Activated naive CD4-positive, alpha-beta T cell treated with anti-CD3 and anti-CD28 coated beads, Interleukin-2, amount 50 U/mL, for 24 hours (primary cell): Measurements from ENCODE around the gene SV2B.
A peak's percentile ranks its signal among the peaks of the same experiment; 100 is the strongest.
"Not testable (repeated sequence)": the region's sequence is repeated elsewhere in the genome, so short reads cannot be mapped to it uniquely, and the experiment has no call there.

Source experiments
- H3K27ac Mint-ChIP-seq: one replicate; pipeline ENCODE4 v1.8.0; 2021; ENCODE audit warnings: mild to moderate bottlenecking, mixed read lengths
- H3K27me3 Mint-ChIP-seq: one replicate; pipeline ENCODE4 v1.8.0; 2021; ENCODE audit warnings: mixed read lengths
- H3K36me3 Mint-ChIP-seq: one replicate; pipeline ENCODE4 v1.8.0; 2021; ENCODE audit warnings: mixed read lengths
- H3K4me1 Mint-ChIP-seq: one replicate; pipeline ENCODE4 v1.8.0; 2021; ENCODE audit warnings: mixed read lengths
- H3K4me3 Mint-ChIP-seq: one replicate; pipeline ENCODE4 v1.8.0; 2021; ENCODE audit warnings: mild to moderate bottlenecking, mixed read lengths
- H3K9me3 Mint-ChIP-seq: one replicate; pipeline ENCODE4 v1.8.0; 2021; ENCODE audit warnings: mixed read lengths

SV2B gene

GRCh38 chr15:91077029-91077428 is 23.0 kb upstream of the SV2B start:
- Mint-ChIP-seq H3K36me3 (peaks cover 10% of the 10 kb centered on the region), H3K27me3 (peaks cover 18% of the 10 kb centered on the region), H3K9me3 (peaks cover 14% of the 10 kb centered on the region), H3K27ac (no peak overlapping the region), H3K4me1 (no peaks in the 10 kb centered on the region), H3K4me3 (no peak overlapping the region)

GRCh38 chr15:91093866-91094265 is 6.2 kb upstream of the SV2B start:
- H3K27ac Mint-ChIP-seq, H3K4me1 Mint-ChIP-seq, H3K36me3 Mint-ChIP-seq, H3K9me3 Mint-ChIP-seq, H3K4me3 Mint-ChIP-seq: not testable (repeated sequence)
- H3K27me3 Mint-ChIP-seq = peaks cover 29% of the 10 kb centered on the region

- Mint-ChIP-seq H3K4me3 (peak overlapping the region; percentile 8), H3K9me3 (no peaks in the 10 kb centered on the region), H3K4me1 (peaks cover 18% of the 10 kb centered on the region), H3K27me3 (peaks cover 40% of the 10 kb centered on the region), H3K36me3 (no peaks in the 10 kb centered on the region), H3K27ac (no peak overlapping the region)
Measured at GRCh38 chr15:91098451-91098850, 1.6 kb upstream of the SV2B start.

- no peak overlapping the region for H3K27ac Mint-ChIP-seq
- H3K9me3 Mint-ChIP-seq = no peaks in the 10 kb centered on the region
- peak overlapping the region; percentile 79 for H3K4me3 Mint-ChIP-seq
- peaks cover 44% of the 10 kb centered on the region for H3K27me3 Mint-ChIP-seq
- no peaks in the 10 kb centered on the region for H3K36me3 Mint-ChIP-seq
- peaks cover 18% of the 10 kb centered on the region for H3K4me1 Mint-ChIP-seq
Measured at GRCh38 chr15:91099616-91099994, 452 bp upstream of the SV2B start.

- Mint-ChIP-seq H3K9me3 (no peaks in the 10 kb centered on the region), H3K27ac (no peak overlapping the region), H3K4me1 (peaks cover 18% of the 10 kb centered on the region), H3K27me3 (peaks cover 54% of the 10 kb centered on the region), H3K36me3 (no peaks in the 10 kb centered on the region), H3K4me3 (peak overlapping the region; percentile 88)
Measured at GRCh38 chr15:91100814-91101607, 954 bp downstream of the SV2B start.

GRCh38 chr15:91101608-91101920 is 1.5 kb downstream of the SV2B start:
- no peaks in the 10 kb centered on the region for H3K9me3 Mint-ChIP-seq
- peaks cover 54% of the 10 kb centered on the region for H3K27me3 Mint-ChIP-seq
- no peaks in the 10 kb centered on the region for H3K36me3 Mint-ChIP-seq
- no peak overlapping the region for H3K4me3 Mint-ChIP-seq
- peaks cover 18% of the 10 kb centered on the region for H3K4me1 Mint-ChIP-seq
- no peak overlapping the region for H3K27ac Mint-ChIP-seq

- Mint-ChIP-seq H3K36me3 (no peaks in the 10 kb centered on the region), H3K9me3 (no peaks in the 10 kb centered on the region), H3K27ac (no peak overlapping the region), H3K4me1 (peaks cover 18% of the 10 kb centered on the region), H3K4me3 (no peak overlapping the region), H3K27me3 (peaks cover 50% of the 10 kb centered on the region)
Measured at GRCh38 chr15:91102546-91103330, 2.7 kb downstream of the SV2B start.

GRCh38 chr15:91104111-91104510 is 4.1 kb downstream of the SV2B start:
- no peaks in the 10 kb centered on the region for H3K36me3 Mint-ChIP-seq
- H3K27me3 Mint-ChIP-seq = peaks cover 46% of the 10 kb centered on the region
- H3K4me3 Mint-ChIP-seq = no peak overlapping the region
- no peak overlapping the region for H3K27ac Mint-ChIP-seq
- no peaks in the 10 kb centered on the region for H3K9me3 Mint-ChIP-seq
- peaks cover 18% of the 10 kb centered on the region for H3K4me1 Mint-ChIP-seq

- Mint-ChIP-seq H3K9me3 (no peaks in the 10 kb centered on the region), H3K27me3 (peaks cover 33% of the 10 kb centered on the region), H3K27ac (no peak overlapping the region), H3K4me1 (no peaks in the 10 kb centered on the region), H3K36me3 (no peaks in the 10 kb centered on the region), H3K4me3 (no peak overlapping the region)
Measured at GRCh38 chr15:91108421-91108820, 8.4 kb downstream of the SV2B start.

GRCh38 chr15:91109885-91110284 is 9.8 kb downstream of the SV2B start:
- H3K4me3 Mint-ChIP-seq = no peak overlapping the region
- H3K27me3 Mint-ChIP-seq = peaks cover 27% of the 10 kb centered on the region
- no peaks in the 10 kb centered on the region for H3K36me3 Mint-ChIP-seq
- no peaks in the 10 kb centered on the region for H3K9me3 Mint-ChIP-seq
- no peaks in the 10 kb centered on the region for H3K4me1 Mint-ChIP-seq
- H3K27ac Mint-ChIP-seq = no peak overlapping the region

- H3K27ac Mint-ChIP-seq = no peak overlapping the region
- no peak overlapping the region for H3K4me3 Mint-ChIP-seq
- no peaks in the 10 kb centered on the region for H3K4me1 Mint-ChIP-seq
- H3K36me3 Mint-ChIP-seq = no peaks in the 10 kb centered on the region
- no peaks in the 10 kb centered on the region for H3K9me3 Mint-ChIP-seq
- peaks cover 22% of the 10 kb centered on the region for H3K27me3 Mint-ChIP-seq
Measured at GRCh38 chr15:91110407-91110806, 10.3 kb downstream of the SV2B start.

- Mint-ChIP-seq H3K4me3 (no peak overlapping the region), H3K9me3 (no peaks in the 10 kb centered on the region), H3K4me1 (no peaks in the 10 kb centered on the region), H3K36me3 (no peaks in the 10 kb centered on the region), H3K27me3 (peaks cover 27% of the 10 kb centered on the region), H3K27ac (no peak overlapping the region)
Measured at GRCh38 chr15:91113030-91113429, 13.0 kb downstream of the SV2B start.

- Mint-ChIP-seq H3K4me1 (no peaks in the 10 kb centered on the region), H3K9me3 (no peaks in the 10 kb centered on the region), H3K4me3 (no peak overlapping the region), H3K27ac (no peak overlapping the region), H3K36me3 (no peaks in the 10 kb centered on the region), H3K27me3 (peaks cover 23% of the 10 kb centered on the region)
Measured at GRCh38 chr15:91114301-91114700, 14.2 kb downstream of the SV2B start.

- H3K4me3 Mint-ChIP-seq = no peak overlapping the region
- H3K27ac Mint-ChIP-seq = no peak overlapping the region
- H3K9me3 Mint-ChIP-seq = no peaks in the 10 kb centered on the region
- no peaks in the 10 kb centered on the region for H3K4me1 Mint-ChIP-seq
- H3K36me3 Mint-ChIP-seq = no peaks in the 10 kb centered on the region
- peaks cover 21% of the 10 kb centered on the region for H3K27me3 Mint-ChIP-seq
Measured at GRCh38 chr15:91116113-91117067, 16.3 kb downstream of the SV2B start.

- no peaks in the 10 kb centered on the region for H3K36me3 Mint-ChIP-seq
- no peak overlapping the region for H3K4me3 Mint-ChIP-seq
- no peak overlapping the region for H3K27ac Mint-ChIP-seq
- H3K27me3 Mint-ChIP-seq = peaks cover 24% of the 10 kb centered on the region
- H3K9me3 Mint-ChIP-seq = no peaks in the 10 kb centered on the region
- H3K4me1 Mint-ChIP-seq = no peaks in the 10 kb centered on the region
Measured at GRCh38 chr15:91117375-91117774, 17.3 kb downstream of the SV2B start.
